HG03442 (cell line): ENCODE measurements around the gene SPEN.

Experiments
- ATAC-seq: cut with Tn5 transposase; IDR thresholded peaks from one replicate; pipeline ENCODE4 v1.9.1; 2021; ENCODE audit warnings: mild to moderate bottlenecking, moderate library complexity; ENCODE audit not compliant: unreplicated experiment

The SPEN gene

GRCh38 chr1:15935056-15935950, 87.8 kb downstream of the SPEN start:
- ATAC-seq, result no peak

- ATAC-seq, result no peak
Measured at GRCh38 chr1:15936025-15936424, 88.5 kb downstream of the SPEN start.

GRCh38 chr1:15937146-15937545, 89.6 kb downstream of the SPEN start:
- ATAC-seq, result no peak

- ATAC-seq, result no peak
Measured at GRCh38 chr1:15937706-15938168, 90.2 kb downstream of the SPEN start.

GRCh38 chr1:15938628-15939161, 91.2 kb downstream of the SPEN start:
- no peak for ATAC-seq

- ATAC-seq, result no peak
Measured at GRCh38 chr1:15939181-15940109, 91.9 kb downstream of the SPEN start.

- ATAC-seq, result no peak
Measured at GRCh38 chr1:15940110-15941043, 92.9 kb downstream of the SPEN start.

- ATAC-seq, result no peak
Measured at GRCh38 chr1:15941044-15941840, 93.7 kb downstream of the SPEN start.

- no peak for ATAC-seq
Measured at GRCh38 chr1:15941899-15942660, 94.6 kb downstream of the SPEN start.

- no peak for ATAC-seq
Measured at GRCh38 chr1:15942661-15943327, 95.3 kb downstream of the SPEN start.

- ATAC-seq, result no peak
Measured at GRCh38 chr1:15943328-15943991, 96.0 kb downstream of the SPEN start.

GRCh38 chr1:15943992-15944307, 96.4 kb downstream of the SPEN start:
- ATAC-seq, result no peak

GRCh38 chr1:15944308-15945010, 97.0 kb downstream of the SPEN start:
- no peak for ATAC-seq

GRCh38 chr1:15945011-15945831, 97.7 kb downstream of the SPEN start:
- ATAC-seq, result no peak

GRCh38 chr1:15945832-15946448, 98.4 kb downstream of the SPEN start:
- ATAC-seq, result no peak
